Fibroblast of lung (primary cell): ENCODE results near the gene MAML2.

ENCODE experiments used
- CTCF ChIP-seq, 2 donors: IDR thresholded peaks in 1 of 2; conservative IDR thresholded peaks in 1 of 2; 1 replicate in 1 of 2; 2 replicates in 1 of 2; pipeline ENCODE4 v1.5.1; 2011 to 2012; ENCODE audit warnings: low read length in 2 of 2, control low read depth in 1 of 2, inconsistent platforms in 1 of 2, low read depth in 1 of 2, mild to moderate bottlenecking in 1 of 2
- EZH2 ChIP-seq: IDR thresholded peaks from 2 replicates; pipeline ENCODE4 v1.5.1; 2012; ENCODE audit warnings: low read length, control low read depth, mild to moderate bottlenecking; ENCODE audit errors: missing control alignments

GRCh38 chr11:96204721-96205459, 138.1 kb downstream of the MAML2 start:
- TF ChIP-seq EZH2 (no peak), CTCF (conservative IDR thresholded peaks at IDR 0.05 in 1 of 2, IDR thresholded peaks at IDR 0.05 in 1 of 2; ENCODE audit: low read depth in 1 of 2, low read length in 2 of 2) (no peak)
